Measurements from ENCODE around the gene SLC13A2.
"Not testable (repeated sequence)": the region's sequence is repeated elsewhere in the genome, so short reads cannot be mapped to it uniquely, and the experiment has no call there.

SLC13A2 gene

DNA sequence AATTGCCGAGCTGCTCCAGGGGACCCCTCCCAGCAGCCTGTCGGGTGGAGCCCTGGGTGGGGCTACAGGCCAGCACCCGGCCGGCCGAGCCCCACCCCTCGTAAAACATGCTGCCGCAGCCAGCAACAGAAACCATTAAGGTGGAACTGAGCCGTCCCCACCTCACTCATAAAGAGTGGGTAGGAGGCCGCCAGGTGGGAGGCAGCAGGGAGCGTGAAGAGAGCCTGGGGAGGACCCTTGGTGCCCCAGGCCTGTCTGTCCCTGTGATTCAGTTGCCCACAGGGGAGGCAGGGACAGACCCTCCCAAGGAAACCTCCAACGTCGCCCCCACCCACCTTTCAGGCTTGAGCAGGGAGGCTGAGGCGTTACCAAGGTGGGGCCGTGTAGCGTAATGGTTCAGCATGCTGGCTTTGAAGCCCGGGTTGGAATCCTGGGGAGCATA is 41.1 kb downstream of the SLC13A2 start:
- DNase-seq (ENCODE audit: low read depth), result no peak

DNA sequence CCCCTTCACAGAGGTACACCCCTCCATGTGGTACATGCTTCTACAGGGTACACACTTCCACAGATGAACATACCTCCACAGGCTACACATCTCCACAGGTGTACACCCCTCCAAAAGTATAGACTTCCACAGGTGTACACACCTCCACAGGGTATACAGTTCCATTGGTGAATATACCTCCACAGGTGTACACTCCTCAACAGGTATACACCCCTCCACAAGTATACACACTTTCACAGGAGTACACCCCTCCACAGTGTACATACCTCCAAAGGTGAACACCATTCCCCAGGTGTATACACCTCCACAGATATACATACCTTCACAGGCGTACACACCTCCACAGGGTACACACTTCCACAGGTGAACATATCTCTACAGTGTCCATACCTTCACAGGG is 42.1 kb downstream of the SLC13A2 start:
- no peak for DNase-seq (ENCODE audit: low read depth)

GRCh38 chr17:28518132-28518531 is 44.7 kb downstream of the SLC13A2 start:
- no peak for DNase-seq (ENCODE audit: low read depth)

GRCh38 chr17:28518578-28518977 is 45.1 kb downstream of the SLC13A2 start:
- DNase-seq (ENCODE audit: low read depth), result no peak

- no peak for DNase-seq (ENCODE audit: low read depth)
These were observed 45.8 kb downstream of the SLC13A2 start for GRCh38 chr17:28519236-28519635.

GRCh38 chr17:28520687-28521086 is 47.2 kb downstream of the SLC13A2 start:
- no peak for DNase-seq (ENCODE audit: low read depth)

DNA sequence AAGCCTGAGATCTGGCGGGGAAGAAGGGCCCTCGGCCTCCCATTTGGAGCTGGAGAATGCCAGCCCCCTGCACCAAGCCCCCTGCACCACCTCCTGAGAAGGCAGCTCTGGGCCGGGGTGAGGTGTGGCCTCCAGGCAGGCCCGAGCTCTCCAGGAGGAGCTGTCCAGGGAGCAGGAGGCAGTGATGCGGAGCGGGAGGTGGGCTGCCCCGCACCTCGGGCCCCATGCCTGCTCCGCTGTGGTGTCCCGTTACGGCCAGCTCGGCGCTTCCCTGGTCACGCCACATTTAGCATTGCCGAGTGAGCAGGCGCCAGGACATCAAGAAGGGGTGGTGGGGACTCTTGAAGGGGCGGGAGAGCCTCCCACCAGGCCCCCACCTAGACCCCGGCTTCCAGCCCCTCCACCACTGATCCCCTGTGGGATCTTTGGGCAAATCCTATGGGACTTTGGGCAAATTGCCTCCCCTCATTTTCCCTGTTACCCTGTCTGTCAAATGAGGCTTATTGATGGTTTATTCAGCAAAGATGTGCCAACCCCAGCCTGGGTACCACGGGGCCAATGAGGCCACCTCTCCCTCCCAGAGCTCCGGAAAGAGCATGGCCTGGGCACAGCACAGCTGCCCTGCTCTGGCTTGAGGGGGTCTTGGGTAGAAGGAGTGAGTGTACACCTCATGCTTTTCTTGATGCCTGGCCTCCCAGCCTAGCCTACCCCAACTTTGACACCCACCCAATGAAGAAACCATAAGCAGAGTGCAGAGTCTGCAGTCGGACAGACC is 48.1 kb downstream of the SLC13A2 start:
- no peak for DNase-seq (ENCODE audit: low read depth)

DNA sequence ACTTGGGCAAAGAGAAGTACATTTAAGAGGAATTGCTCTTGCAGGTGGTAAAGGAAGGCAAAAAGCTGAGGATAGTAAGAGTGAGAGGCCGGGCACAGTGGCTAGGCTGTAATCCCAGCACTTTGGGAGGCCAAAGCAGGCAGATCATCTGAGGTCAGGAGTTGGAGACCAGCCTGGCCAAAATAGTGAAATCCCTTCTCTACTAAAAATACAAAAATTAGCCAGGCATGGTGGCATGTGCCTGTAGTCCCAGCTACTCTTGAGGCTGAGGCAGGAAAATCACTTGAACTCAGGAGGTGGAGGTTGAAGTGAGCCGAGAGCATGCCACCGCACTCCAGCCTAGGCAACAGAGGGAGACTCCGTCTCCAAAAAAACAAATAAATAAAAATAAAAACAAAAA is 48.8 kb downstream of the SLC13A2 start:
- DNase-seq (ENCODE audit: low read depth), result not testable (repeated sequence)

DNA sequence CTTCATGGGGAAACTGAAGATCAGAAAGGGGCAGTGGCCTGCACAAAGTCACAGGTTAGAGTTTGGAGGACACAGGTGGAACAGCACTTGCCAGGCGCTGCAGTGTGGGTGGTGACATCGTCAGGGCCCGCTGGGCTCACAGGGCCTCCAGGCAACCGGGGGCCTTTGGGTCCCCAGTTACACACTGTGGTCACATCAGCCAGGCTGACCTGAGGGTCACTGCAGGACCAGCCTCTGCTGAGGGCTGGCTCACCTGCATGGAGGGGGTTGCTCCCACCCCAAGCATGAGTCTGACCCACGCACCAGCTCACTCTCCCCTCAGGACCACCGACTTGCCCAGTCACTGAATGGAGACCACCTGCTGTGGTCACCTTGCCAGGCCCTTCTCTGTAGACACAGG is 49.7 kb downstream of the SLC13A2 start:
- DNase-seq (ENCODE audit: low read depth), result no peak

DNA sequence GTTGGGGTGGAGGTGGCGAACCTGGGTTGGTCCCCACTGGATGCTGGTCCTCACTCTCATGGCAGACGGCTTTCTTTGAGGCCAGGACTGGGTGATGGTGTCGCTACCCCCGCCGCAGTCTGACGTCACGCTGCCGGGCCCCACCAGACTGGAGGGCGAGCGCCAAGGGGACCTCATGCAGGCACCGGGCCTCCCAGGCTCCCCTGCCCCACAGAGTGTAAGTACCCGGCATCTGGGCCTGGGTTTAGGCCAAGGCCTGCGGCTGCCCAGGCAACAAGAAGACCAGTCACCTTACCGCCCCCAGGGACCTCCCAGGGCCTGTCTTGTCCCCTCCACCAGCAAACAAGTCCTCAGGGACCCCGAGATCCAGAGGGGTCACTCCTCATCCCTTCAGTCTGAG is 50.4 kb downstream of the SLC13A2 start:
- no peak for DNase-seq (ENCODE audit: low read depth)

DNA sequence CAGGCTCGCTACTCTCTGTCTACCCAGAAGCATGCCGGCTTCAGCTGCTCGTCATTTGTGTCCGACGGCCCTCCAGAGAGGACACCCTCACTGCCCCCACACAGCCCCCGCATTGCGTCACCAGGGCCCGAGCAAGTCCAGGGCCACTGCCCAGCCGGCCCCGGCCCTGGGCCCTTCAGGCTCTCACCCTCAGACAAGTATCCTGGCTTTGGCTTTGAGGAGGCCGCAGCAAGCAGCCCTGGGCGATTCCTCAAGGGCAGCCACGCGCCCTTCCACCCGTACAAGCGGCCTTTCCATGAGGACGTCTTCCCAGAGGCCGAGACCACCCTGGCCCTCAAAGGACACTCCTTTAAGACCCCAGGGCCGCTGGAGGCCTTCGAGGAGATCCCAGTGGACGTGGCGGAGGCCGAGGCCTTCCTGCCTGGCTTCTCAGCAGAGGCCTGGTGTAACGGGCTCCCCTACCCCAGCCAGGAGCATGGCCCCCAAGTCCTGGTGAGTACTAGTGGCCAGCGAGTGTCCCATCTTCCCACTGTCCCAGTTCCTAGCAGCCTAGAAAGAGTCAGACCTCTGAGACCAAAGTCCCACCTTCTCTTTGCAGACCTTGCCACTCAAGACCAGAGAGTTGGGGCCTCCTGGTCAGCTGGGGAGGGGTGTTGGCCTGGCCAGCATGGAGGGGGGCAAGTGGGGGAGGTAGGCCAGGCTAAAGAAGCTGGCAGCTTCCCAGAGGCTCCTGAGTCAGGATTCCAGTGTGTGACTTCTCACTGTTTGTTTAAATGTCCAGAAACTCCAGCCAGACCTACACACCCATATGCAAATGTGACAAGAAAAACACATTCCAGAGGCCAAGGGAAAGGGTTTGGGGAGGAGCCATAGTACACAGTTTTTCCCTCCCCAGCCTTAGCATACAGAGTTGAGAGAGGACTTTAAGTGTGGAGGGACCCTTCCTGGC is 51.3 kb downstream of the SLC13A2 start:
- DNase-seq (ENCODE audit: low read depth), result no peak

DNA sequence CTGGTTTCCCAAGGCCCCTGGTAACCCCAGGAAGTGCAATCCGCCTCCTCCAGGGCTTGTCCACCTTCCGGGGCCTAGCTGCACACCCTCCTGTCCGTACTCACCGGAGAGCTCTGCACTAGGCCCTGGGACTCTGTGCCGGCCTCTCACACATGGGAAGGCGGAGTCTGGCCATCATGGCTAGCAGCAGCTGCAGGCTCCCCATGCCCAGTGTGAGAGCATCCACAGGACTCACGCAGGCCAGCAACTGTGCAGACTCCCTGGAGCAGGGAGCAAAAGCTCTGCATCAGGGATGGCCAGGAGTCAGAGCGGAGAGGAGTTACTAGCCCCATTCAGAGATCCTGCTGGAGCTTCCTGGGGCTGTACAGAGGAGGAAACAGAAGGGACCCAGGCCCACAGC is 52.9 kb downstream of the SLC13A2 start:
- DNase-seq (ENCODE audit: low read depth), result no peak

DNA sequence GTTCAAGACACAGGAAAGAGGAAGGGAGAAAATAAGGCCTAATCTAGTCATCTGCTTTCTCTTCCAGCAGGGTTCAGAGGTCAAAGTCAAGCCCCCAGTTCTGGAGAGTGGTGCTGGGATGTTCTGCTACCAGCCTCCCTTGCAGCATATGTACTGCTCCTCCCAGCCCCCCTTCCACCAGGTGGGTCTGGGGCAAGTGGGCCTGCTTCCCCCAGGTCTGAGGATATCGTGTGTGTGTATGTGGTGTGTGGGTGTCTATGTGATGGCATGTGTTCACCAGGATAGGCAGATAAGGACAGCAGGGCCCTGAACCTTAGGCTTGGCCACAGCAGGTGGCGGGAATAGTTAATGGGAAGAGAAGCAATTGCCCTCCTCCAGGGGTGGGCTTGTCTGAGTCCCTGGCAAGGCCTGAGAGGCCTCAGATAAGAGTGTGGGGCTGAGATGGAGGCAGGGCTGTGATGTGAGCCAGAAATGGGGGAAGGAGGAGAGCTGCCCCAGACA is 53.8 kb downstream of the SLC13A2 start:
- no peak for DNase-seq (ENCODE audit: low read depth)

DNA sequence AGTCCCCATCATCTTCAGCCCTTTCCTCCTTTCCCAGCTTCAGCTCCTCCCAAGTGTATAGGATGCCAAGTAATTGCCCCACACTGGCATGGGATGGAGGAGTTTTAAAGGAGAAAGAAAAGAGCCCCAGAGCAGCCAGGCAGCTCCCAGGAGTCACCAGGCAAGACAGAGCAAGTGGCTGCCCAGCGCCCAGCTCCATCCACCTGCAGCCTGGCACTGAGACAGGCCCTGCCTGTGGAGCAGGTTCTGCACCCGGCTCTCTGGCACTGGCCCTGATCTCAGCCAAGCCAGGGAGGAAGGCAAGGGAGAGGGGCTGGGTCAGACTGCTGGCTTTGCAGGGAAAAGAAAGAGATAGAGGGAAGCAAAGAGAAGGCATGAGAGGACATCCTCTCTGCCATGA is 54.4 kb downstream of the SLC13A2 start:
- DNase-seq (ENCODE audit: low read depth), result no peak

- DNase-seq (ENCODE audit: low read depth), result no peak
These were observed 55.0 kb downstream of the SLC13A2 start for GRCh38 chr17:28528327-28529012.

DNA sequence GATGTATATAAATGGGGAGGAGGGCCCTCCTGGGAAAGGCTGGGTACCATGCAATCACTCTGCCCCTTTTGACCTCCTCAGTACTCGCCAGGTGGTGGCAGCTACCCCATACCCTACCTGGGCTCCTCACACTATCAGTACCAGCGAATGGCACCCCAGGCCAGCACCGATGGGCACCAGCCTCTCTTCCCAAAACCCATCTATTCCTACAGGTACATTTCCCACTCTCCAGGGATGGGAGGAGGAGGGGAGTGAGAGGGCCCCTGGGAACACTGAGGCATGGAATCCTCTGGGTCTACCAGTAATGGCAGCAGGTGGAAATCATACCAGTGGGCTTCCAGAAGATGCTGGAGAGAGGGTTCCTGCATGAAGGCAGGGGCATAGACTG is 55.6 kb downstream of the SLC13A2 start:
- no peak for DNase-seq (ENCODE audit: low read depth)

- no peak for DNase-seq (ENCODE audit: low read depth)
These were observed 56.8 kb downstream of the SLC13A2 start for GRCh38 chr17:28530250-28530649.

GRCh38 chr17:28530926-28531325 is 57.5 kb downstream of the SLC13A2 start:
- no peak for DNase-seq (ENCODE audit: low read depth)

GRCh38 chr17:28532050-28532960 is 58.9 kb downstream of the SLC13A2 start:
- no peak for DNase-seq (ENCODE audit: low read depth)

DNA sequence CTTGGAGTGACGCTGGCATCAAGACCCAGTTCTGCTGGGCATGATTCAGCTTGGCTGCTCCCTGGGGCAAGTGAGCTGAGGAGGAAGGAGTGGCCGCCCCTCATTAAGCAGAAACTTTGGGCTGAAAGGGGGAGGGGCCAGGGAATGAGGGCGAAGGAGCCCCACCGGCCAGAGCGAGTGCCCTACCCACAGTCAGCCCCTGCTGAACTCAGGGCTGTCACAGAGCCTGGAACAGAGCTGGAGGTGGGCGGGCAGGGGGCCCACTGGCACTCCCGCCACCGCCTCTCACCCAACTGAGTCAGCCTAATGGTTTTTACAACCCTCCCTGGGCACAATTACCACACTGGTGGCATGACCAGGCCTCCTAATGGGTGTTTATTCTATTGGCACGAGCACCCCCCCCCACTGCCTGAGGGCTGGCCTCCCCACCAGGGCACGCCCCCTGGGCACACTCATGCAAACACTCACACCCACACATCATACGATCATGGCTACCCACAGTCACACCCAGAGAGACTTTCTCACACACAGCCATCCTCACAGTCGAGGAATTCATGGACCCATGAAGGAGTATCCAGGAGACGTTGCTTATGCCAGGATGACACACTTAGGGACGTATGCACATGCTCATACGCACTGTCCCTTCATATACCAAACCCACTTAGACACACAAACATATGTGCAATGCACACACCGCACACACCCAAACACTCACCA is 59.8 kb downstream of the SLC13A2 start:
- no peak for DNase-seq (ENCODE audit: low read depth)
